SH-SY5Y (cell line): ENCODE measurements around the gene SMAD4.

ENCODE experiments used
- GATA2 ChIP-seq: IDR thresholded peaks from 2 replicates; pipeline ENCODE4 v1.6.1; 2011; ENCODE audit warnings: mild to moderate bottlenecking, low read depth, low read length
- GATA3 ChIP-seq: IDR thresholded peaks from 2 replicates; pipeline ENCODE4 v1.6.1; 2011; ENCODE audit warnings: low read depth, mild to moderate bottlenecking, low read length, moderate library complexity

The SMAD4 gene

DNA sequence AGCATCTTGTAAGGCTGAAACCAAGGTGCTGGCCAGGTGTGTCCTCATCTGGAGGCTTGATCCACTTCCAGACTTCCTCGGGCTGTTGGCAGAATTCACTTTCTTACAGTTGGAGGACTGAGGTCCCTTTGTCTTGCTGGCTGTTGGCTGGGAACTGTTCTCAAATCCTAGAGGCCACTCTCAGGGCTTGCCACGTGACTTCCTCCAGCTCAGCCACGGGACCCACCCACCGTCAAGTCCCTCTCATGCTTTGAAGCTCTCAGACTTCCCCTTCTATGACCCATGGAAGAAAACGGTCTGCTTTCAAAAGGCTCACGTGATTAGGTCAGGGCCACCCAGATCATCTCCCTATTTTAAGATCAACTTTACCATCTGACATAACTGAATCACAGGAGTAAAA is 77.1 kb downstream of the SMAD4 start:
- TF ChIP-seq GATA2 (no peak), GATA3 (no peak)

DNA sequence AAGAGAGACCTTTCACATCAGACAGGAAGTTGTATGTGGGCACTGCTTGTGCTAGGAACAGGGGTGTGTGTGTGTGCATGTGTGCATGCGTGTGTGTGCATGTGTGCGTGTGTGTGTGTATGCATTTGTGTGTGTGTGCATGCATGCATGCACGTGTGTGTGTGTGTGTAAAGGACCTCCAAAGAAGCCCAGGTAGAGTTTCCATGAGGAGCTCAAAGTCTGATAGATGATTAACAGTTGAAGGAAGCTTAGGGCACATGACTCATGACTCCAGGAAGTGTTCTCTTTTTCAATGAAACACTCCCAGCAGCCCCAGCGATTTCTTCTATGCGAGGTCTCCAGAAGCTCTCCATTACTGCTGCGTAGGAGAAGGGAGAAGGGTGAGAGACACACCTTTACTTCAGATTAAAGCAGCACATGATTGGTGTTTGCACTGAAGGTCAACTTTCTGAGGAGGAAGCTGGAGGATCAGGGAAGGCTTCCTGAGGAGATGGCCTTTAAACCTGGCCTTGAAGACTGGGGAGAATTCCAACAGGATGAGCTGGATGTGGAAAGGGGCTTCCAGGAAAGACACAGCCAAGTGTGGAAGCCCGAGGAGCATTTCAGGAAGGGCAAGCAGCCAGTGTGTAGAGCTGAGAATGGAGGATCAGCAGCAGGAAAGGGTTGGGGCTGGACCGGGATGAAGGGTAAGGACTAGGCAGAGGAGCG is 77.7 kb downstream of the SMAD4 start:
- TF ChIP-seq GATA2, result no peak
- no peak for TF ChIP-seq GATA3

DNA sequence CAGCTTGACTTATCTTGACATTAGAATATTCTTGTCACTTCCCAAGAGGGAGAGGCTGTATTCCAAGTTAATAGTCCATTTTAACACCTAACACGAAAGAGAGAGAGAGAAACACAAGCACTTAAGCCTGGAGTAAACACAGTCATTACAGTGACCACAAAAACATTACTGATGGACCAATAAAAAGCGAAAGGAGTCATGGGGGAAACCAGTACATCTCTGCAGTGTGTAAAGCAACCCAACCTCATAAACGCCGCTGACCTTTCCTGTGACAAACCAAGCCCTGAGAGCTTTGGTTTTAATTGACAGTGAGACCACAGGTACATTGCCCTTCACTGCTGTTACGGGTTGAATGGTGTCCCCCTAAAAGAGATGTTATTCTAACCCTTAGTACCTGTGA is 78.3 kb downstream of the SMAD4 start:
- TF ChIP-seq GATA3, result no peak
- TF ChIP-seq GATA2, result no peak

DNA sequence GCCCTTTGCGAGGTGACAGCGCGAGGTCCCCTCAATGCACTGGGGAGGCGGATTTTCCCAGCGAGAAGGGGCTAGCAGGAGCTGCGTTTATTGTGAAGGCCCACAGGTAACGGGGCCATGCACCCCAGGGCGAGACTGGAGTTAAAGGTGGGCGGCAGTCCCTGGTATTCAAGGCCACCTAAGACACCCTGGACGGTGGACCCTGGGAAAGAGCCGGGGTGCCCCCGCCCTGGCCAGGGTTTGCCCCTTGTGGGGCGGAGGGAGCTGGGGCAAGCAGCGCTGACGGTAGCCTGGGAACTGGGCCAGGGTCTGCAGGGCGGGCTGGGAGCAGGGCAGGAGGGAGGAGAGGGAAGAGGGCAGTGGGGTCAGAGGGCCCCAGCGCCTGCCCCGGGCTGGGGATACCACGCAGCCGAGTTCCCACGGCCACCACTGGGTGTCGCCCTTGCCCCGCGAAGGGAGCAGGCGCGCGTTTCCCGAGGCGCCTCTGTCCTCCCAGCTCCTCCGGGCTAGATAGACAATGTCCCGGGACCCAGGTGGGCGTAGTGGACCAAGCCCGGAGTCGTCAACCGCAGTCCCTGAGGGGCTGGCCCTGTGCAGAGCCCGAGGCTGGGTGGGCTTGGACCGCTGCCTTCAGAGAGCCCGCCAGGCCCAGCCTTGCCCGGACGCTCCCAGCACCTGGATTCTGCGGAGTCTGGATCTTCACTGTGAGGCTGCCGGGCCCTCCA is 80.2 kb downstream of the SMAD4 start:
- TF ChIP-seq GATA2 (no peak), GATA3 (no peak)

DNA sequence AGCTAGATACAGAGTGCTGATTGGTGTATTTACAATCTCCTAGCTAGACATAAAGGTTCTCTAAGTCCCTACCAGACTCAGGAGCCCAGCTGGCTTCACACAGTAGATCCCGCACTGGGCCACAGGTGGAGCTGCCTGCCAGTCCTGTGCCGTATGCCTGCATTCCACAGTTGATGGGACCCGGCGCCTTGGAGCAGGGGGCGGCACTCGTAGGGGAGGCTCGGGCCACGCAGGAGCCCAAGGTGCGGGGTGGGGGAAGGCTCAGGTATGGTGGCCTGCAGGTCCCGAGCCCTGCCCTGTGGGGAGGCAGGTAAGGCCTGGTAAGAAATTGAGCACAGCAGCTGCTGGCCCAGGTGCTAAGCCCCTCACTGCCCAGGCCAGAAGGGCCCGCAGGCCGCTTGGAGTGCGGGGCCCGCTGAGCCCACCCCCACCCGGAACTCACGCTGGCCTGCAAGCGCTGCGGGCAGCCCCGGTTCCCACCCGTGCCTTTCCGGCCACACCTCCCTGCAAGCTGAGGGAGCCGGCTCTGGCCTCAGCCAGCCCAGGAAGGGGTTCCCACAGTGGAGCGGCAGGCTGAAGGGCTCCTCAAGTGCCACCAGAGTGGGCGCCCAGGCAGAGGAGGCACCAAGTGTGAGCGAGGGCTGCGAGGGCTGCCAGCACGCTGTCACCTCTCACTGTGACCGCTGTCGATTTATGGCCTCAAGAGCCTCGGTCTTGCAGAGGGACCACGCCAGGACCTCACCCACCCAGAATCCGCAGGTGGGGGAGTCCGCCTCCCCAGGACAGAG is 91.0 kb downstream of the SMAD4 start:
- no peak for TF ChIP-seq GATA3
- no peak for TF ChIP-seq GATA2

DNA sequence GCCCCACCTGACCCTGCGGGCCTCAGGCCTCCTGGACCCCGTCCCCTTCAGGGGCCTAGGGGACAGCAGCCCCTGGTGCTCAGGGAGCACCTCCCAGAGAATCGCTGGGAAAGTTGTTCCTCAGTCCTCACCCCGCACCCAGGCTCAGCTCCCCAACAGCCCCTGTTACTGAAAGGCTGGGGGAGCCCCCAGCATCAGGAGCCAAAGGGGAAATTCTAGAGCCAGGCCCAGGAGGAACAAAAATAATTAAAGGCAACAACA is 91.5 kb downstream of the SMAD4 start:
- no peak for TF ChIP-seq GATA3
- no peak for TF ChIP-seq GATA2

DNA sequence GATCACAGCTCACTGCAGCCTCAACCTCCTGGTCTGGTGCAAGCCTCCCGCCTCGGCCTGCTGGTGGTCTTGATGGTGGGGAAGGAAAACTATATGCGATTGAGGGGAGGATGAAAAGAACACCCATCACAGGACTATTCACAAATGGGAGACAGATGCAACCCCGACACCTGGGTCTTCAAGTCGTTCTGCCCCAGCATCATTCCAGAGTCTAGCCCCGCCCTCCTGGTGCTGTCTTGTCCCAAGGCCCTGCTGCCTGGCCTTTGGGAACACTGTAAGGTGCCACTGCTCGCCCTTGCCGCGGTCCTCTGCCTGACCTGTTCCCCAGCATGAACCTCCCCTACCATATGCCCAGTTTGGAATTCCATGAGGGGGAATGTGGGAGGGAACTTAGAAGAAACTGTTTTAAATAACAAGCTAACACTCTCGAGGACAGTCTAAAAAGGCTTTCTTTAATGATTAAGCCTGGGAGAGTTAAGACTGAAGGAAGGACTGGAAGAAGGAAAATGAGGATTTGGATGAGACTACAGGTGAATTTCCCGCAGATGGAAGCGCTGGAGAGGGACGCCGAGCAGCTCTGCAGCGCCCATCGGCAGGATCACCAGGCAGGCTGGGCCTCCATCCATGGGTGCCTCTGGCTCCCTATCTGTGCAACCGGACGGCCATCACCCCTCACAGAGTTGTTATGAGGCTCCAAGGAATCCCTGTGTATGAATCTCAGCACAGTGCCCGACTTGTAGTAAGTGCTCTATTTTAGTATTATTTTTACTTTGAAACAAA is 92.4 kb downstream of the SMAD4 start:
- no peak for TF ChIP-seq GATA3
- TF ChIP-seq GATA2, result no peak

DNA sequence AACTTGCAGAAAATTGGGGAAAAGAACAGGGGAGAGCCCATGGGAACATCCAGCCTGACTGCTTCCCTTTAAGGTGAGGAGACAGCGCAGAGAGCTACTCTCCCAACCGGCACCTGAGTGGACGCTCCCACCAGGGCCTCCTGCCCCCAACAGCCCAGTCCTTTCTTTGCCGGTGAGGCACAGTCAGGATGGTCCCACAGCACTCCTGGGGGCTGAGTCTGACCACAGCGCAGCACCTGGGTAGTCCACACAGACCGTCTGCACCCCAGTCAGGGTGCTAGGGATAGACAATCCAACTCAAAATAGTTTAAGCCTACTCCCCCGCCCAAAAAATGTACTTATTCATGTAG is 93.0 kb downstream of the SMAD4 start:
- TF ChIP-seq GATA2, result no peak
- no peak for TF ChIP-seq GATA3

DNA sequence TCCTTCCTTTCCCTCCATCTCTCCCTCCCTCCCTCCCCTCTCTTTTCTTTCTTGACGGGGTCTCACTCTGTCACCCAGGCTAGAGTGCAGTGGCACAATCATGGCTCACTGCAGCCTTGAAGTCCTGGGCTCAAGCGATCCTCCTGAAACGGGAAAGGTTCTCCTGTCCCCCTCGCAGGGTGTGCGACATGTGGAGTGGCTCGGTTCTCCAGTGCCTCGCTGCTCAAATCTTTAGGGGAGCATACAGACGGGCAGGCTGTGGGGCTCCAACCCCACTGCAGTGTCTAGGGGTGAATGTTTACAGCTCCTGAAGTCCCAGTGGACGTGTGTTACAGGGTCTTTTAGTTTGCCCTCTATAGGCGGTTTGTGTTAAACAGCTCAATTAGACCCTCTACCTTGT is 93.5 kb downstream of the SMAD4 start:
- TF ChIP-seq GATA3 (no peak), GATA2 (no peak)

DNA sequence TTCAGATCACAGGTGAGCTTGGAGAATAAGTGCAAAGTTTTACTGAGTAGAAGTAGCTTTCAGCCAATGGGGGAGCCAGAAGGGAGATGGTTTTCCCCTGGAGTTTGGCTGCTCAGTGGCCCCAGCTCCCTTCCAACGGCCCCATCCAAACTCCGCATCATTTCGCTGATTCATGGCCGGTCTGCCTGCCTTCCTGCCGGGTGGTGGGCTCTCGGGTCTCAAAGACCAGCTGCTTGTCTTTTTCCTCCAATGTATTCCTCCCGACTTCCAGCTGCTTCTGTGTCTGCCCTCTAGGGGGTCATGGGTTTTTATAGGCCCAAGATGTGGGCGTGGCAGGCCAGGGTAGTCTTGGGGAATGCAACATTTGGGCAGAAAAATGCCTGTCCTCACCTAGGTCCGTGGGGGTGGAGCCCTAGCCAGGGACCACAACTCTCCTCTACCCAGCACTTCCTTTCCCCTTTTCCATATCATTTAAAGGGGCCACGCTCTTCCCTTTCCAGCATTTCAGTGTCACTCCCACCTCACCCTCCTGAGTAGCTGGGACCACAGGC is 94.0 kb downstream of the SMAD4 start:
- TF ChIP-seq GATA3 (no peak), GATA2 (no peak)

DNA sequence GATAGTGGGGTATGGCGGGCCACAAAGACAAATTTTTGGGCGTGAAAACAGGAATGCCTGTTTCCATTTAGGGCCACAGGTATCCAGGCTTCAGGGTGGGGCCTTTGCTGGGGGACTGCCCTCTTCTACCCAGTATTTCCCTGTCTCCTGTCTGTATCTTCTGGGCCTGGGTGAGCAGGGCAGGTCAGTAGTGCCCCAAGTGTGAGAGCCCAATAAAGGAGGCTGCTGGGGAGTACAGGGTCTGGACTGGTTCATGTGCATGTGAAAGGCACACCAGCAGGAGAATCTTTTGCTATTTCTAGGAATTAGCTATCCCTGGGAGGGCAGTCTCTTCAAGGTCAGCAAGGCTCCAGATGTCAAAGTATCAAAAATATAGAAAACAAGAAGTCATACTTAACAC is 96.0 kb downstream of the SMAD4 start:
- TF ChIP-seq GATA3, result no peak
- no peak for TF ChIP-seq GATA2

DNA sequence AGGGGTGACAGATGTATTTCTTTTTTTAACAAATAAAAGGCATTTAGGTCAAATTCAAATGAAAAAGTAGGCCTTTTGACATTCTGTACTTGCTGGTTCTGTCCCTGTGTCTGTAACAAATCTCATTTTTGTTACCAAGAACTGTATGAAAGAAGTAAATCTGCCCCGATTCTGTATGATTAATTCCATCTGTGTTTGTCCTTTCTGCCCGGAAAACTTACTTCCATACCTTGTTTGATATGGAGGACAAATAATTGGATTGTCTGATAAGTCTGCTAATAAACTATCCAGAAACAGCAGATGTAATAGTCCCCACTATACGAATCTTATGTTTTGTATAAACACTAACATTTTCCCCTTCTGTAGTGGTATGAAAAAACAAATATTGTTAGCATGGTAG is 97.7 kb downstream of the SMAD4 start:
- no peak for TF ChIP-seq GATA3
- no peak for TF ChIP-seq GATA2

DNA sequence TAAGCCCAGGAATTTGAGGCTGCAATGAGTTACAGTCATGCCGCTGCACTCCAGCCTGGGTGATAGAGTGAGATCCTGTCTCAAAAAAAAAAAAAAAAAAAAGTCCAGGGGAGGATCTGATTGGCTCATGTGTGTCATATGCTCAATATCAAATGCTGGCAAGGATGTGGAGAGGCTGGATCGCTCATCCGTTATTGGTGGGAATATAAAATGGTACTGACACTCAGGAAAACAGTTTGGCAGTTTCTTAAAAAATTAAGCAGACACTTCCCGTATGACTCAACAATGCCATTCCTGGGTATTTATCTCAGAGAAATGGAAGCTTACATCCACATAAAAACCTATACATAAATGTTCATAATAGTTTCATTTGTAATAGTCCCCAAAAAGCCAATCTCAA is 98.5 kb downstream of the SMAD4 start:
- TF ChIP-seq GATA2 (no peak), GATA3 (no peak)

DNA sequence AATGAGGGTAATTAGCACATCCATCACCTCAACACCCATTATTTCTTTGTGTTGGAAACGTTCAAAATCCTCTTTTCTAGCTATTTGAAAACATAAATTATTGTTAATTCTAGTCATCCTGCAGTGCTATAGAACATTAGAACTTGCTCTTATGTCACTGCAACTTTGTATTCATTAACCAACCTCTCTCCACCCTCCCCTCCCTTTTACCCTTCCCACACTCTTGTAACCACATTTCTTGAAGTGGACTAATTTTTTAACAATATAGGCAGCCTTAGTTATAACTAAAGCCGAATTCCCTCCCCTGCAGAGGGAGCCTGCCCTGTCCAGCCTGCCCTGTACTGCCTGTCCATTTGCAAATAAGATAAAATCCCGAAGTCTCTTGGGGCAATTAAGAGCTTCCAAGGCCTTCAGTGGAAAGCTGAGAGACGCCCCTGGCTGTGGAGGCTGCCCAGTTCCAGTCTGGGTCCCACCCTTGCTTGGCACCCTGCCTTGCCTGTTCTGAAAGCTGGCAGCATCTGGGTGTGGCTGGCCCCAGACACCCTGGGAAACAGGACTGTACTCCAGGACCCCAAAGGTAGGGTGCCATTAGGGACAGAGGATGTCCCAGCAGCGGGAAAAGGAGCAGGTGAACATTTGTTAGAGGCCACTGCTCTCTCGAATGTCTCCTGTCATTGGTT is 102.4 kb downstream of the SMAD4 start:
- TF ChIP-seq GATA2 (no peak), GATA3 (no peak)
